ENCODE data around the gene RNASEH1.
A peak's percentile ranks its signal among the peaks of the same experiment; 100 is the strongest.

RNASEH1 gene

GRCh38 chr2:3558205-3559014, at the start of gene RNASEH1:
RNASEH1 (minus strand) TSS chr2:3558333; CDS start chr2:3558260, 73 bp downstream.
- Mint-ChIP-seq H3K4me1 (peaks cover 59% of the 10 kb centered on the region), H3K27ac (peak within 1 kb of the TSS; percentile 94), H3K9me3 (no peaks in the 10 kb centered on the region), H3K36me3 (ENCODE audit: low read depth) (peaks cover 42% of the 10 kb centered on the region), H3K4me3 (peak within 1 kb of the TSS; percentile 91), H3K27me3 (no peaks in the 10 kb centered on the region)
- DNase-seq (peak; percentile 100), ATAC-seq (peak; percentile 97)

DNA sequence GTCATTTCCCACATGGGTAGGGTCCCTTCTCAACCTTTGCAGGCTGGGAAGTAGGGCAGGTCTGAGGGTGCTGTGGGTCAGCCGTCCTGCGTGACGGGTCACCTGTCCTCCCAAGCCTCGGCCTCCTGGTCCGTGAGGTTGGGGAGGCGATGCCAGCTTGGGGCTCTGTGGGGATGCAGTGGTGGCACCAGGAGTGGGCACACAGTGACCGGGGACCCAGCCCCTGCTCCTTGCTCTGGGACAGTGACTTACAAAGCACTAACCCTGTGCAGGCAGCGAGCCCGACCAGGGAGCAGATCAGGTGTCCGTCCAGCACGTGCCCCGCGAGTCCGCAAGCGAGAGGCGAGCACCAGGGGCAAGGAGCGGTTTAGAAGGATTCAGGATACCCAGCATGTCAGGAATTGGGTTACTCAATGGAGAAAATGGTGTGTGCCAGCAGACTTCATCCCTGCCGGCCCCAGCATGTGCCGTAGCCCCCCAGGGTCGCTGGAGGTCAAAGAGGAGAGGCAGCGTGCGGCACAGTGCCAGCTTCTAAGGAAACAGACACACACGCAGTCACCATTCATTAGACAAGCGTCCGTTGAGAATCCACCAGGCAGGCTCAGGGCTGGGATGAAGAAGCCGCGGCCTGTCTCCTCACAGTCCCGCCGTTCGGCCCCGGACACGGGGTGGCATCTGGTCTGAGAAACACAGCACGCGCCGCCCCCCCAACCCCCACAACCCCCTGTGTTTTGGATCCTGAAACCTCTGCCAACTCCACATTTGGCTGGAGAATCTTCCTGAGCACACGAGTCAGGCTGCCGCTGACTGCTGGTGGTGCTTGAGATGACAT, 48.5 kb upstream of the RNASEH1 start:
- Mint-ChIP-seq H3K4me3 (no peak overlapping the region), H3K9me3 (no peaks in the 10 kb centered on the region), H3K36me3 (ENCODE audit: low read depth) (no peaks in the 10 kb centered on the region), H3K27me3 (no peaks in the 10 kb centered on the region), H3K27ac (no peak overlapping the region), H3K4me1 (peaks cover 9% of the 10 kb centered on the region)
- ATAC-seq = no peak
- no peak for DNase-seq

GRCh38 chr2:3606028-3606369, 47.9 kb upstream of the RNASEH1 start:
- ATAC-seq = no peak
- Mint-ChIP-seq H3K27ac (peak overlapping the region; percentile 80), H3K36me3 (ENCODE audit: low read depth) (no peaks in the 10 kb centered on the region), H3K4me3 (peak overlapping the region; percentile 8), H3K27me3 (no peaks in the 10 kb centered on the region), H3K4me1 (peaks cover 9% of the 10 kb centered on the region), H3K9me3 (no peaks in the 10 kb centered on the region)
- no peak for DNase-seq

GRCh38 chr2:3604991-3605961, 47.1 kb upstream of the RNASEH1 start:
- Mint-ChIP-seq H3K27ac (peak overlapping the region; percentile 84), H3K36me3 (ENCODE audit: low read depth) (no peaks in the 10 kb centered on the region), H3K27me3 (no peaks in the 10 kb centered on the region), H3K4me3 (peak overlapping the region; percentile 63), H3K4me1 (peaks cover 9% of the 10 kb centered on the region), H3K9me3 (no peaks in the 10 kb centered on the region)
- DNase-seq (peak; percentile 55), ATAC-seq (peak; percentile 38)

DNA sequence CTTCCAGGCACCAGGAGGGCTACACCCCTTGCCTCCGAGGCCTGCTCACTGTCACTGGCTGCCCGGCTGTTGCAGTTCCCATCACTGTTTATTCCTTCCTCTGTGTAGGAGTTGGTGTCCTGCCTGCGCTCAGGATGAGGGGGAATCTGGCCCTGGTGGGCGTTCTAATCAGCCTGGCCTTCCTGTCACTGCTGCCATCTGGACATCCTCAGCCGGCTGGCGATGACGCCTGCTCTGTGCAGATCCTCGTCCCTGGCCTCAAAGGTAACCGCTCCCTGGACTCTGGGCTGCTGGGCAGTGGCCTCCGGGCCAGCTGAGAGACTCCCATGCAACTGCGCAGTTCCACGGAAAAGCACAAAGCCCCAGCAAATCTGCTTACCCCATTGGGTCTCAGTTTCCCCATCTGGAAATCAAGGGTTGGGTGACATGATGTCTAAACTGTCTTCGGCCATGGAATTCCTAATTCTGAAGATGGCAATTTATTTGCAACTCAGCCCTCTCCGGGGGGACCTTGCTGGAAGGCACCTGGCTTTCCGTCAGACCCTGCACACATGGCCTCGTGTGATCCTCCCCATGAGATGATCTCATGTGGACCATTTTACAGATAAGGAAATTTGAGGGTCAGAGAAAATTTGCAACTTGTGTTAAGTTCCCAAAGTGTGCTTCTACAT, 46.2 kb upstream of the RNASEH1 start:
- DNase-seq (no peak), ATAC-seq (no peak)
- Mint-ChIP-seq H3K27ac (peak overlapping the region; percentile 84), H3K9me3 (no peaks in the 10 kb centered on the region), H3K4me3 (no peak overlapping the region), H3K36me3 (ENCODE audit: low read depth) (no peaks in the 10 kb centered on the region), H3K4me1 (peaks cover 9% of the 10 kb centered on the region), H3K27me3 (no peaks in the 10 kb centered on the region)

GRCh38 chr2:3603536-3604206, 45.5 kb upstream of the RNASEH1 start:
- Mint-ChIP-seq H3K4me1 (peaks cover 9% of the 10 kb centered on the region), H3K27me3 (no peaks in the 10 kb centered on the region), H3K36me3 (ENCODE audit: low read depth) (no peaks in the 10 kb centered on the region), H3K4me3 (no peak overlapping the region), H3K27ac (no peak overlapping the region), H3K9me3 (no peaks in the 10 kb centered on the region)
- DNase-seq (no peak), ATAC-seq (no peak)

GRCh38 chr2:3602553-3603339, 44.6 kb upstream of the RNASEH1 start:
- H3K4me1 Mint-ChIP-seq = peaks cover 9% of the 10 kb centered on the region

DNA sequence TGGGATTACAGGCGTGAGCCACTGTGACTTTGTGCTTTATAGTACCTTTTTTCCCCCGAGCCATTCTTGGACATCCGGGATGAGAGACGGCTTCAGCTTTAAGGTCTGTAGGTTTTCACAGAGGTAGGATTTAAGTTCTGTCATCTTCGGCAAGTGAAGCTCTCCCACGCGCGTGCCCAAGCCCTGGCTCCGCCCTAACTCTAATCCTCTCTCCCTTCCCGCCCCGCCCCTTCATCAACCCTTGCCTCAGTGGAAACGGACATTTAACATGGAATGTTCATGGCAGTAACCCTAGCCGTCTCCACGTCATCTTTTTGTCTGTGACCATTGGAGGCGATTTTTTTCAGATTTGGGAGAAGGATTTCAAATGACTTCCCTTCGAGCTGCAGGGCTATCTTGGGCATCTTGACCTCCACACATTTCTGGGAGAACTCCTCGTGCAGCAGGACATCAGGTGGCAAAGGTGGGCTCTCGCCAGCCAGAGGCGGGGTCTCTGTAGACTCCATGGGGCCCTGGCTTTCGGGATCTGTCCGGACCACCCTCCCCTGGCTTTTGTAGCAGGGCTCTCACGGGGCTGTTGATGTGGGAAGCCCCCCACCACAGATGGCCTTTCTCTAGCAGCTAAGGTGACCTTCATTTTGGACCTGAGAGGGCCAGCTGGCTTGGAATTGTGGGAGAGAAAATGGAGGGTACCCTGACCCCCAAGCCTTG, 43.6 kb upstream of the RNASEH1 start:
- Mint-ChIP-seq H3K27me3 (no peaks in the 10 kb centered on the region), H3K27ac (no peak overlapping the region), H3K36me3 (ENCODE audit: low read depth) (peaks cover 3% of the 10 kb centered on the region), H3K4me3 (no peak overlapping the region), H3K9me3 (no peaks in the 10 kb centered on the region), H3K4me1 (peaks cover 18% of the 10 kb centered on the region)
- no peak for ATAC-seq
- no peak for DNase-seq

More at GRCh38 chr2:3602553-3603339, 44.6 kb upstream of the RNASEH1 start:
- no peaks in the 10 kb centered on the region for H3K27me3 Mint-ChIP-seq
- no peak overlapping the region for H3K4me3 Mint-ChIP-seq
- peaks cover 3% of the 10 kb centered on the region for H3K36me3 Mint-ChIP-seq (ENCODE audit: low read depth)
- no peak overlapping the region for H3K27ac Mint-ChIP-seq
- H3K9me3 Mint-ChIP-seq = no peaks in the 10 kb centered on the region
- no peak for DNase-seq
- ATAC-seq = no peak

DNA sequence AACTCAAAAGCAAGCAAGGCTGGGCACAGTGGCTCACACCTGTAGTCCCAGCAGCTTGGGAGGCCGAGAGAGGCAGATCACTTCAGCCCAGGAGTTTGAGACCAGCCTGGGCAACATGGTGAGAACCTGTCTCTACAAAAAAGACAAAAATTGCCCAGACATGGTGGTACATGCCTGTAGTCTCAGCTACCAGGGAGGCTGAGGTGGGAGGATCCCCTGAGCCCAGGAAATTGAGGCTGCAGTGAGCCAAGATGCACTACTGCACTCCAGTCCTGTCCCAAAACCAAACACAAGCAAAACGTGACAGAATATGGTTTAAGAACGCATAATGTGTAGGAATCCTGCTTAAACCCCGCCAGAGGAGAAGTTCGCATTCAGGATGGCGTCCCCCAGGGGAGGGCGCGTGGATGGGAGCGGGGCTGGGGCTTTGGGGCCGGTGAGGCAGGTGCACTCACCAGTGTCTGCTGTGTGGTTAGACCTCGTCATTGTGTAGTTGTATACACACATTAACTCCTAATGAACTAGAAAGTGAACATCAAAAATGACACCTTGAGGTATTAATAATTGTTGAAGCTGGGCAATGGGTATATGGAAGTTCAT, 42.2 kb upstream of the RNASEH1 start:
- ATAC-seq = no peak

GRCh38 chr2:3598912-3599854, 41.0 kb upstream of the RNASEH1 start:
- H3K9me3 Mint-ChIP-seq = no peaks in the 10 kb centered on the region
- H3K4me3 Mint-ChIP-seq = no peak overlapping the region
- H3K4me1 Mint-ChIP-seq = peaks cover 25% of the 10 kb centered on the region
- H3K27me3 Mint-ChIP-seq = no peaks in the 10 kb centered on the region
- ATAC-seq (no peak), DNase-seq (no peak)
- no peak overlapping the region for H3K27ac Mint-ChIP-seq
- H3K36me3 Mint-ChIP-seq (ENCODE audit: low read depth) = peaks cover 3% of the 10 kb centered on the region

More for the DNA sequence above, 42.2 kb upstream of the RNASEH1 start:
- Mint-ChIP-seq H3K36me3 (ENCODE audit: low read depth) (peaks cover 3% of the 10 kb centered on the region), H3K9me3 (no peaks in the 10 kb centered on the region), H3K4me3 (no peak overlapping the region), H3K27me3 (no peaks in the 10 kb centered on the region), H3K27ac (no peak overlapping the region), H3K4me1 (peaks cover 26% of the 10 kb centered on the region)
- DNase-seq = no peak

- Mint-ChIP-seq H3K4me3 (no peak overlapping the region), H3K4me1 (peaks cover 25% of the 10 kb centered on the region), H3K27ac (no peak overlapping the region), H3K27me3 (no peaks in the 10 kb centered on the region), H3K36me3 (ENCODE audit: low read depth) (peaks cover 8% of the 10 kb centered on the region), H3K9me3 (no peaks in the 10 kb centered on the region)
- DNase-seq (no peak), ATAC-seq (no peak)
These were observed 40.2 kb upstream of the RNASEH1 start for GRCh38 chr2:3598197-3598910.
